B cell (primary cell): ENCODE results near the gene TTYH3. TPM values are rescaled to one million over a fixed set of nuclear protein-coding genes. Genes with fewer than 3 reads are reported as not detected.
"Not testable (repeated sequence)": the region's sequence is repeated elsewhere in the genome, so short reads cannot be mapped to it uniquely, and the experiment has no call there.

Experiments
- ATAC-seq: fragments of 200-7000 bp; cut with Tn5 transposase; one replicate; pipeline ENCODE4 v1.10.0; 2021; ENCODE audit warnings: low read depth, mild to moderate bottlenecking, moderate number of reproducible peaks, moderate library complexity
- CTCF ChIA-PET: fragments of 350-600 bp; sonication (Branson Sonifier 250); formaldehyde crosslinking; loops from one replicate; lab custom pipeline; 2021; ENCODE audit warnings: antibody characterized with exemption, inconsistent platforms; lab: Charles Lee
- POLR2A ChIA-PET: fragments of 350-600 bp; sonication (Branson Sonifier 250); formaldehyde crosslinking; loops from one replicate; lab custom pipeline; 2021; ENCODE audit warnings: antibody characterized with exemption; lab: Charles Lee
- DNase-seq: peaks from one replicate; pipeline ENCODE4 v3.0.0; 2013
- H2AFZ ChIP-seq: 2 replicates; pipeline ENCODE4 v1.6.1; 2012; ENCODE audit warnings: mild to moderate bottlenecking, low read depth, low read length; ENCODE audit not compliant: insufficient read depth, poor library complexity, severe bottlenecking
- H3K27ac ChIP-seq, 2 donors: 1 replicate in 1 of 2; 2 replicates in 1 of 2; pipeline ENCODE4 v1.5.1; 2012 to 2013; ENCODE audit warnings: low read length in 2 of 2, mild to moderate bottlenecking in 2 of 2, moderate library complexity in 1 of 2
- H3K27me3 ChIP-seq, 4 experiments: fragments of 200-600 bp in 1 of 4; sonication (generic) in 1 of 4; replicated peaks in 1 of 4; 1 replicate in 2 of 4; 2 replicates in 2 of 4; pipeline versions ENCODE4 v1.6.1 to v1.7.0; 2013 to 2016; ENCODE audit warnings: low read length in 3 of 4, mild to moderate bottlenecking in 2 of 4, mixed read lengths in 1 of 4, moderate library complexity in 1 of 4; ENCODE audit not compliant: insufficient read depth in 4 of 4, control insufficient read depth in 3 of 4; ENCODE audit errors: control extremely low read depth in 1 of 4
- H3K36me3 ChIP-seq, 2 experiments: replicated peaks in 1 of 2; 1 replicate in 1 of 2; 2 replicates in 1 of 2; pipeline versions ENCODE4 v1.6.1 to v1.7.1; 2013; ENCODE audit warnings: low read length in 1 of 2; ENCODE audit not compliant: insufficient read depth in 2 of 2, control insufficient read depth in 1 of 2; ENCODE audit errors: control extremely low read depth in 1 of 2, extremely low read depth in 1 of 2
- H3K4me1 ChIP-seq, 2 donors: fragments of 200-600 bp in 1 of 2; sonication (generic) in 1 of 2; 1 replicate in 1 of 2; 2 replicates in 1 of 2; pipeline versions ENCODE4 v1.5.1 to v1.6.1; 2013 to 2017; ENCODE audit warnings: low read length in 2 of 2; ENCODE audit not compliant: control insufficient read depth in 2 of 2, insufficient read depth in 2 of 2
- H3K4me2 ChIP-seq: replicated peaks from 2 replicates; pipeline ENCODE3; 2012; ENCODE audit warnings: mild to moderate bottlenecking, low read depth, low read length; ENCODE audit not compliant: poor library complexity, severe bottlenecking
- H3K4me3 ChIP-seq, 5 experiments: fragments of 200-600 bp in 1 of 5; sonication (generic) in 1 of 5; 1 replicate in 3 of 5; 2 replicates in 2 of 5; pipeline versions ENCODE4 v1.5.1 to v1.7.0; 2011 to 2016; ENCODE audit warnings: low read length in 4 of 5, mild to moderate bottlenecking in 4 of 5, low read depth in 2 of 5, control low read depth in 1 of 5, moderate library complexity in 1 of 5; ENCODE audit not compliant: insufficient read depth in 1 of 5; ENCODE audit errors: control extremely low read depth in 1 of 5, extremely low read depth in 1 of 5
- H3K79me2 ChIP-seq: fragments of 200-600 bp; sonication (generic); one replicate; pipeline ENCODE4 v1.6.0; 2016; ENCODE audit warnings: low read length; ENCODE audit not compliant: control insufficient read depth, insufficient read depth
- H3K9ac ChIP-seq: fragments of 200-600 bp; sonication (generic); 2 replicates; pipeline ENCODE4 v1.6.1; 2017; ENCODE audit warnings: mild to moderate bottlenecking, low read length, moderate library complexity
- H3K9me3 ChIP-seq, 3 donors: one replicate each; pipeline versions ENCODE4 v1.6.1 to v1.7.1; 2013; ENCODE audit warnings: low read length in 2 of 3; ENCODE audit not compliant: control insufficient read depth in 2 of 3, insufficient read depth in 1 of 3; ENCODE audit errors: control extremely low read depth in 1 of 3
- H4K20me1 ChIP-seq: 2 replicates; pipeline ENCODE4 v1.6.0; 2012; ENCODE audit warnings: mild to moderate bottlenecking, low read length; ENCODE audit not compliant: insufficient read depth, control insufficient read depth, poor library complexity, severe bottlenecking
- H3K27ac Mint-ChIP-seq: one replicate; pipeline ENCODE4 v1.8.0; 2021; ENCODE audit warnings: mixed read lengths
- H3K27me3 Mint-ChIP-seq: one replicate; pipeline ENCODE4 v1.8.0; 2021; ENCODE audit warnings: mixed read lengths
- H3K4me1 Mint-ChIP-seq: one replicate; pipeline ENCODE4 v1.8.0; 2021; ENCODE audit warnings: mixed read lengths
- H3K4me3 Mint-ChIP-seq: one replicate; pipeline ENCODE4 v1.8.0; 2021; ENCODE audit warnings: mixed read lengths
- H3K9me3 Mint-ChIP-seq: one replicate; pipeline ENCODE4 v1.8.0; 2022; ENCODE audit warnings: mixed read lengths; ENCODE audit not compliant: insufficient read depth
- WGBS: methylation state at CpG from one replicate; pipeline ENCODE4 v1.1.5; 2013; ENCODE audit warnings: missing lambda C conversion rate; ENCODE audit not compliant: insufficient coverage; 5-methylcytosine and 5-hydroxymethylcytosine counted together
- intact Hi-C: fragments of 100-400 bp; cut with micrococcal nuclease; formaldehyde crosslinking; loops from one replicate; pipeline ENCODE4 v1.10.0; 2022
- polyA plus RNA-seq: library from polyadenylated mRNA; depleted of rRNA; stranded (reverse); fragments of >200 nt; gene quantifications from 2 replicates; pipeline ENCODE4 v1.2.3, GENCODE V29; 2012
- total RNA-seq, 2 donors: library from RNA; stranded (reverse); fragments of 120-200 nt in 1 of 2; gene quantifications; 1 replicate in 1 of 2; 2 replicates in 1 of 2; pipeline versions ENCODE4 v1.2.3 to v1.2.4, GENCODE V29; 2013 to 2022

The TTYH3 gene
- total and polyA plus RNA-seq, 2 donors (not counting 1 experiment from before 2014, with no cell fraction given) = 8.4 to 48.6 TPM

- H3K27me3 ChIP-seq, H3K36me3 ChIP-seq, H3K9me3 Mint-ChIP-seq, H2AFZ ChIP-seq, H3K4me3 Mint-ChIP-seq, H3K27ac ChIP-seq, POLR2A ChIA-PET, H3K4me3 ChIP-seq, H3K4me1 ChIP-seq, H3K9ac ChIP-seq, CTCF ChIA-PET, H3K79me2 ChIP-seq, DNase-seq, H4K20me1 ChIP-seq, ATAC-seq, H3K27ac Mint-ChIP-seq, H3K4me1 Mint-ChIP-seq, H3K27me3 Mint-ChIP-seq, H3K4me2 ChIP-seq, intact Hi-C loops: not testable (repeated sequence)
- 89% methylated on average over 5 of the region's 15 CpGs for WGBS
- H3K9me3 ChIP-seq = peaks cover 0 to 13% (median 0%) of the 10 kb centered on the region in 3 donors
These were observed 46.7 kb downstream of the TTYH3 start for GRCh38 chr7:2678454-2678853.

GRCh38 chr7:2679135-2680127, 47.6 kb downstream of the TTYH3 start:
- not testable (repeated sequence) for H3K4me3 Mint-ChIP-seq, H3K79me2 ChIP-seq, H3K4me3 ChIP-seq, H3K4me1 Mint-ChIP-seq, DNase-seq, H3K9ac ChIP-seq, H3K27ac ChIP-seq, H3K27ac Mint-ChIP-seq, H3K9me3 ChIP-seq, H4K20me1 ChIP-seq, H3K36me3 ChIP-seq, H3K4me2 ChIP-seq, H3K4me1 ChIP-seq, H3K27me3 ChIP-seq, ATAC-seq, H3K9me3 Mint-ChIP-seq, H2AFZ ChIP-seq
- WGBS = 92% methylated on average over 44 of the region's 64 CpGs
- POLR2A ChIA-PET = interaction anchor here (0.8 kb wide), 1 partner anchor 20 kb away, joined by 3 read pairs; no protein-coding TSS in a partner anchor
- intact Hi-C loops = loop anchor here (2.0 kb wide), 1 partner anchor 113 kb away; no protein-coding TSS in a partner anchor
- CTCF ChIA-PET = interaction anchor here (0.6 to 5.6 kb wide), 8 partner anchors 30 to 228 kb away, joined by 3 to 64 read pairs (median 13); no protein-coding TSS in a partner anchor
- H3K27me3 Mint-ChIP-seq = peaks cover 10% of the 10 kb centered on the region
